Gastroesophageal sphincter (tissue), 4 donors: ENCODE data around the gene FBXW4. TPM values are rescaled to one million over a fixed set of nuclear protein-coding genes. Genes with fewer than 3 reads are reported as not detected.

Experiments
- ATAC-seq: fragments of 150-250 bp; one replicate; pipeline ENCODE4 v1.9.1; 2016; ENCODE audit warnings: mild to moderate bottlenecking, moderate library complexity
- H3K27ac ChIP-seq, 4 donors: fragments of 200-600 bp; sonication (generic) in 3 of 4; 1 replicate in 3 of 4; 2 replicates in 1 of 4; pipeline ENCODE4 v1.5.1; 2016 to 2019
- H3K27me3 ChIP-seq: fragments of 200-600 bp; sonication (generic); one replicate; pipeline ENCODE4 v1.5.1; 2019
- H3K36me3 ChIP-seq, 2 donors: fragments of 200-600 bp; sonication (generic); one replicate each; pipeline ENCODE4 v1.5.1; 2019; ENCODE audit warnings: control low read depth in 1 of 2
- H3K4me1 ChIP-seq, 3 donors: fragments of 200-600 bp; sonication (generic); 1 replicate in 2 of 3; 2 replicates in 1 of 3; pipeline ENCODE4 v1.5.1; 2016 to 2019; ENCODE audit warnings: control low read depth in 2 of 3
- H3K4me3 ChIP-seq, 2 donors: fragments of 200-600 bp; sonication (generic); one replicate each; pipeline ENCODE4 v1.5.1; 2019; ENCODE audit warnings: mild to moderate bottlenecking in 1 of 2, moderate library complexity in 1 of 2
- H3K9me3 ChIP-seq, 3 donors: fragments of 200-600 bp; sonication (generic); one replicate each; pipeline ENCODE4 v1.5.1; 2017 to 2019; ENCODE audit warnings: control low read depth in 2 of 3
- EP300 ChIP-seq: sonication (generic); formaldehyde crosslinking; IDR thresholded peaks from one replicate; pipeline ENCODE4 v1.6.1; 2017; ENCODE audit warnings: antibody characterized with exemption, mild to moderate bottlenecking
- POLR2A ChIP-seq, 2 donors: fragments of 450-650 bp; IDR thresholded peaks; one replicate each; pipeline ENCODE4 v1.6.1; 2017; ENCODE audit warnings: antibody characterized with exemption in 2 of 2, mild to moderate bottlenecking in 2 of 2, moderate library complexity in 1 of 2
- POLR2AphosphoS5 ChIP-seq: sonication (generic); formaldehyde crosslinking; IDR thresholded peaks from one replicate; pipeline ENCODE4 v1.6.1; 2017; ENCODE audit warnings: antibody characterized with exemption
- WGBS, 2 donors: methylation state at CpG; one replicate each; pipeline ENCODE4 v1.1.5; 2018; ENCODE audit warnings: low coverage in 1 of 2; 5-methylcytosine and 5-hydroxymethylcytosine counted together
- total RNA-seq, 4 donors: library from RNA; depleted of rRNA; stranded (reverse); fragments of >200 nt; gene quantifications; one replicate each; pipeline ENCODE4 v1.1.0, GENCODE V29; 2016
- TF ChIP-seq, protein P1 (sequence below), 4 experiments: fragments of 200-600 bp in 2 of 4; fragments of 450-650 bp in 2 of 4; sonication (generic) in 1 of 4; IDR thresholded peaks; one replicate each; pipeline ENCODE4 v1.5.1; 2017 to 2019; ENCODE audit warnings: antibody characterized with exemption in 4 of 4, mild to moderate bottlenecking in 2 of 4, moderate library complexity in 2 of 4

Gene FBXW4
- total RNA-seq, 4 donors from 2014 or later, result 85.4 to 131 (median 112) TPM

DNA sequence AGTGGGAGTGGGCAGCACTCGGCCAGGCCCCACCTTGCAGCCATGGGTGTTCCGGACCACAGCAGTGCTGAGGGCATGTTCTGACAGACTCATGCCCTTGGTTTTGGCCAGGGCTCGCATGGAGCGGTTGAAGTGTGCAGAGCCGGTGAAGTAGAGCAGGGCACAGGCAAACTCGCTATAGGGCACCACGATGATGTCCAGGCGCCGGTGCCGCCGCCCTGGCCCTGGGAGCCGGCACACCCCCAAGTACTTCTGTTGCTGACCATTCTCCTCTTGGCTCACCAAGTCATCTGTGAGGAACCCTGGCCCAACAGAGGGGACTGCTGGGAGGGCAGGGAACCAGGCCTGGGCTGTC is 115.5 kb downstream of the FBXW4 start:
- Histone ChIP-seq H3K36me3 (peaks cover 0 to 79% of the 10 kb centered on the region in 2 donors), H3K27ac (no peak overlapping the region), H3K27me3 (no peaks in the 10 kb centered on the region), H3K9me3 (no peaks in the 10 kb centered on the region), H3K4me1 (no peaks in the 10 kb centered on the region), H3K4me3 (no peak overlapping the region)
- WGBS, 2 donors, result 96% methylated on average over 10 of the region's 12 CpGs; no CpG with 5 or more reads in 1 of the 2 donors
- TF ChIP-seq POLR2AphosphoS5 (no peak), EP300 (no peak), POLR2A (IDR thresholded peaks at IDR 0.05) (no peak)
- TF ChIP-seq, protein P1, sequence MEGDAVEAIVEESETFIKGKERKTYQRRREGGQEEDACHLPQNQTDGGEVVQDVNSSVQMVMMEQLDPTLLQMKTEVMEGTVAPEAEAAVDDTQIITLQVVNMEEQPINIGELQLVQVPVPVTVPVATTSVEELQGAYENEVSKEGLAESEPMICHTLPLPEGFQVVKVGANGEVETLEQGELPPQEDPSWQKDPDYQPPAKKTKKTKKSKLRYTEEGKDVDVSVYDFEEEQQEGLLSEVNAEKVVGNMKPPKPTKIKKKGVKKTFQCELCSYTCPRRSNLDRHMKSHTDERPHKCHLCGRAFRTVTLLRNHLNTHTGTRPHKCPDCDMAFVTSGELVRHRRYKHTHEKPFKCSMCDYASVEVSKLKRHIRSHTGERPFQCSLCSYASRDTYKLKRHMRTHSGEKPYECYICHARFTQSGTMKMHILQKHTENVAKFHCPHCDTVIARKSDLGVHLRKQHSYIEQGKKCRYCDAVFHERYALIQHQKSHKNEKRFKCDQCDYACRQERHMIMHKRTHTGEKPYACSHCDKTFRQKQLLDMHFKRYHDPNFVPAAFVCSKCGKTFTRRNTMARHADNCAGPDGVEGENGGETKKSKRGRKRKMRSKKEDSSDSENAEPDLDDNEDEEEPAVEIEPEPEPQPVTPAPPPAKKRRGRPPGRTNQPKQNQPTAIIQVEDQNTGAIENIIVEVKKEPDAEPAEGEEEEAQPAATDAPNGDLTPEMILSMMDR (IDR thresholded peaks at IDR 0.05), result no peak
- ATAC-seq, result no peak

GRCh38 chr10:101578803-101579515 is 116.0 kb downstream of the FBXW4 start:
- H3K27ac ChIP-seq, result no peak overlapping the region
- ATAC-seq, result no peak
- H3K36me3 ChIP-seq, result peaks cover 0 to 74% of the 10 kb centered on the region in 2 donors
- H3K9me3 ChIP-seq, result no peaks in the 10 kb centered on the region
- H3K27me3 ChIP-seq, result no peaks in the 10 kb centered on the region
- TF ChIP-seq POLR2A (IDR thresholded peaks at IDR 0.05) (no peak), EP300 (no peak), POLR2AphosphoS5 (no peak)
- TF ChIP-seq, protein P1 (IDR thresholded peaks at IDR 0.05), result no peak
- H3K4me1 ChIP-seq, result no peaks in the 10 kb centered on the region
- WGBS, 2 donors, result 85% methylated on average over 4 of the region's 13 CpGs; no CpG with 5 or more reads in 1 of the 2 donors
- no peak overlapping the region for H3K4me3 ChIP-seq

DNA sequence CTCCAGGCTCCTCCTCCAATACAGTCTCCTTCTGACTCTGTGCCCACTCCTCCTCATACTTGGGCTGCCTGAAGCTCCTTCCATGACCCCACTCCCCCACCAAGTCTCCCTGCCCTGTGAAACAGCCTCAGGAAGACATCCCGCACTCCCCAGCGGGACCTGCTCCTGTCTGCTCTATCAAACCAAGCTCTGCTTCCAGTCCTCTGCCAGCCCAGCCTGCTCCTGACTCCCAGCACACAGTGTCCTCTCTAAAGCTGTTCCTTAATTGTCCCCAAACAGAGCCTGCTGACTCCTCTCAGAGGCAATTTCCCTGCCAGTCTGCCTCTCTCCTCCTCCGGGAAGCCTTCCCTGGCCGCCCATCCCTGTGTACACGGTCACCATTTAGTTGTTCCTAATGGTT is 116.8 kb downstream of the FBXW4 start:
- no peaks in the 10 kb centered on the region for H3K27me3 ChIP-seq
- H3K36me3 ChIP-seq, result peaks cover 0 to 66% of the 10 kb centered on the region in 2 donors

DNA sequence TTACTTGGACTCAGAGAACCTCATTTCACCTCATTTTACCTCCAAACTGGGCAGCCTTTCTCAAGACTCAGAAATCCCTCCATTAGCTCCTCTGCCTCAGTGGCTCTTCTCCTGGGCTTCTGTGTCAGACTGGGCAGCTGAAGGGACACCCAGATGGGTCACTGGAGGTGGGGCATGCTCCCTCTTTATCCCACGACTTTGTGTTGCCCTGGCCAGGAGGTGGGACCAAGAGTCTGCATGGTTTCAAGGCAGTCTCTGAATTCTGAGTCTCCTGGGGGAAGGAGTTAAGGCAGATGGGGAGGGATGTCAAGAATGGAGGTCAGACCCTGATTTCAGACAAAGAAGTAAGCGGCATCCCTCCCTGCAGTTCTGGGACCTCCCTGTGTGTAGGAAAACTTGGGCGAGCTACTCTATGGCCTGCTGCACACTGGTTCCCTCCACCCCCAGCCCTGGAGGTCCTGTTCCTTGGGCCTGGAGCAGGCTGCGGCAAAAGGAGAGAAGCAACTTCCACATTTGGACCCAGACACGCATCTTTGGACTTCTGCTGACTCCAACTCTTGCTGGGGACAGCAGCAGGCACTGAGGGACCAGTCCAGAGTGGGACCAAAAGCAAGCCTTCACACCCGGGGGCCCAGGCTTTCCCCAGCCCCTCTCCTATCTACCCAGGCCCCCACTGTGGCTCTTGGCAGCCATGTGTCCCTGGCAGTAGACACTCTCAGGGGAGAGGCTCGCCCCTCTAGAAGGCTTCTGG is 117.7 kb downstream of the FBXW4 start:
- peaks cover 0 to 57% of the 10 kb centered on the region in 2 donors for H3K36me3 ChIP-seq
- no peak for ATAC-seq
- no peaks in the 10 kb centered on the region for H3K27me3 ChIP-seq
- TF ChIP-seq, protein P1 (IDR thresholded peaks at IDR 0.05), result no peak
- no peak for TF ChIP-seq EP300
- no peak for TF ChIP-seq POLR2A (IDR thresholded peaks at IDR 0.05)
- TF ChIP-seq POLR2AphosphoS5, result no peak
- no CpG with 5 or more reads among the region's 7 CpGs for WGBS, 2 donors
- H3K4me3 ChIP-seq, result no peak overlapping the region
- no peak overlapping the region for H3K27ac ChIP-seq
- peaks cover 0 to 13% (median 0%) of the 10 kb centered on the region in 3 donors for H3K9me3 ChIP-seq
- no peaks in the 10 kb centered on the region for H3K4me1 ChIP-seq

More for the DNA sequence above, 116.8 kb downstream of the FBXW4 start:
- H3K27ac ChIP-seq, result no peak overlapping the region
- no peaks in the 10 kb centered on the region for H3K4me1 ChIP-seq
- H3K9me3 ChIP-seq, result peaks cover 0 to 4% (median 0%) of the 10 kb centered on the region in 3 donors
- TF ChIP-seq, protein P1 (IDR thresholded peaks at IDR 0.05), result no peak
- TF ChIP-seq POLR2AphosphoS5 (no peak), POLR2A (IDR thresholded peaks at IDR 0.05) (no peak), EP300 (no peak)
- WGBS, 2 donors, result 90 to 100% methylated on average over 3 to 5 of the region's 5 CpGs
- no peak for ATAC-seq
- H3K4me3 ChIP-seq, result no peak overlapping the region
